Activated T-cell treated with anti-CD3 and anti-CD28 coated beads, Interleukin-2, amount 50 U/mL, for 48 hours (primary cell): Measurements from ENCODE around the gene COQ2.
A peak's percentile ranks its signal among the peaks of the same experiment; 100 is the strongest.
"Not testable (repeated sequence)": the region's sequence is repeated elsewhere in the genome, so short reads cannot be mapped to it uniquely, and the experiment has no call there.

ENCODE experiments used
- DNase-seq, 2 experiments: peaks; one replicate each; pipeline ENCODE4 v3.0.0-alpha.2; 2020

The COQ2 gene

GRCh38 chr4:83247415-83248357 lies 36.9 kb downstream of the COQ2 start:
- no peak for DNase-seq

DNA sequence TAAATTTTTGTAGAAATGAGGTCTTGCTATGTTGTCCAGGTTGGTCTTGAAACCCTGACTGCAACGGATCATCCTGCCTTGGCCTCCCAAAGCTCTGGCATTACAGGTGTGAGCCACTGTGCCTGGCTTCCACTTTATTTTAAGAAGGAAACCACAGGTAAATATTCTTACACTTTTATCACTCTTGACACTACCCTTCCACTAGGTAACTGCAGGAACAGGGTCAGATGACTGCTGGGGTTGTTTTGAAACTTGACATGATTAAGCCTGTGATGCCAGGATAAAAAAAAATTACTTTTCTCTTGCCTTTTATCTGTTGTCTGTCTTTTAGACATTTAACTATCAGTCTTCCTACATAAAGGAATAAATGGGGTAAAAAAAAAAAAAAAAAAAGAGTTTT lies 43.5 kb downstream of the COQ2 start:
- DNase-seq = no peak

GRCh38 chr4:83240379-83240875 lies 44.2 kb downstream of the COQ2 start:
- no peak for DNase-seq

- no peak for DNase-seq
These were observed 46.0 kb downstream of the COQ2 start for GRCh38 chr4:83238393-83239248.

- DNase-seq = no peak
These were observed 47.0 kb downstream of the COQ2 start for GRCh38 chr4:83237591-83237990.

DNA sequence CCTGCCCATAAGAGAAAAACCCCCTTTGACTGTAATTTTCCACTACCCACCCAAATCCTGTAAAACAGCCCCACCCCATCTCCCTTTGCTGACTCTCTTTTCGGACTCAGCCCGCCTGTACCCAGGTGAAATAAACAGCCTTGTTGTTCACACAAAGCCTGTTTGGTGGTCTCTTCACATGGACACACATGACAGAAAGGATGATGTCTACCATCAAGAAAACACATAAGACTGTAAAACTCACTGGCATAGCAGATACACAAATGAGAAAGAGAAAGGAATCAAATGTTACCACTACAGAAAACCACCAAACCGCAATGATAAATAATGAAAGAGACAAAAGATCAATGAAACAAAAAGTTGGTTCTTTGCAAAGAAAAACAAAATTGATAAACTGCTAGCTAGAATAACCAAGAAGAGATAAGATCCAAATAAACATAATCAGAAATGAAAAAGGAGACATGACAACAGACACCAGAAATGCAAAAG lies 48.9 kb downstream of the COQ2 start:
- peak; percentile 34 to 46 for DNase-seq

DNA sequence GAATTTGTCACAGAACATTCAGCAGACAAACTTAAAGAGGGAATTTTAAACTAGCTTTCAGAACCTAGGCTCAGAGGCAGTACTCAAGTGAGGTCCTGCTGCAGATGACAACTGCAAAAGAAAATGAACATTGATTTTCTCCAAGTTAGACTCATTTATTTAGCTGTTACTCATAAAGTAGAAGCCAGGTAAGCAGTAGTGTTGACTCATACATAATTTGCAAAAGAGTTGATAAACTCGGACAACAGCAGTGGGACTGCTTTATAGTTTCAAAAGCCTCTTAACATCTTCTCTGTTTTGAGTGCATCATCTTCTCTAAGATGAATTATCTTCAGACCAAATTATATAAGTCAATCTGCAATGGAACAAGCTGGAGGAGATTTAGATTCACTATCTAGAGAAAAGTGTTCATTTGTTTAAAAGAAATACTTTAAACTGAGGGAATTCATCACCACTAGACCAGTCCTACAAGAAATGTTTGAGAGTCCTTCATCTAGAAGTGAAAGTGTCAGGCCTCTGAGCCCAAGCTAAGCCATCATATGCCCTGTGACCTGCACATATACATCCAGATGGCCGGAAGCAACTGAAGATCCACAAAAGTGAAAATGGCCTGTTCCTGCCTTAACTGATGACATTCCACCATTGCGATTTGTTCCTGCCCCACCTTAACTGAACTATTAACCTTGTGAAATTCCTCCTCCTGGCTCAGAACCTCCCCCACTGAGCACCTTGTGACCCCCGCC lies 49.5 kb downstream of the COQ2 start:
- DNase-seq = no peak

DNA sequence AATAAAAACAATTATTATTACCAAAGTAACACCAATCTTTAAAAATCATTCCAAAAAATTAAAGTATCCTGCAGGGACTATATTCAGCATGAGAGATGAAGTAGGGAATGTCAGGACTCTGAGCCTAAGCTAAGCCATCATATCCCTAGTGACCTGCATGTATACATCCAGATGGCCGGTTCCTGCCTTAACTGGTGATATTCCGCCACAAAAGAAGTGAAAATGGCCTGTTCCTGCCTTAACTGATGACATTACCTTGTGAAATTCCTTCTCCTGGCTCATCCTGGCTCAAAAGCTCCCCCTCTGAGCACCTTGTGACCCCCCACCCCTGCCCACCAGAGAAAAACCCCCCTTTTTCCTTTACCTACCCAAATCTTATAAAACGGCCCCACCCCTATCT lies 50.2 kb downstream of the COQ2 start:
- not testable (repeated sequence) for DNase-seq

DNA sequence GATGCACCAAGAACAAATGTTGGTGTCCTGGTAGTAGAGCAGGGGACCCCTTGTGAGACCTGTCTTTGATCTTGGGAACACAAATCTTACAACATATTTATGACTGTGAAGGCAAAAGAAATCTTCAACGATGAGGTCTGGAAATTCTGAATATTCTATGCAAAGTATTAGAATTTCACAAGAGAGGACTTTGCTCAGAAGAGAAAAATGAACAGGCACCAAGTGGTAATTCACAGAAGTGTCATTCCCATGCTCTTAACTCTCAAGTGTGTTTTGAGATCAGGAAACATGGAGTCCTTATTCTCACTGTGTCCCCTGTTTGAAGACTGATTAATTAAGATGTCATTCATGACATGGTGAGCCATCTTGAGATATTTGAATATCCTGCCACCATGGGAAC lies 52.5 kb downstream of the COQ2 start:
- DNase-seq = no peak

- DNase-seq = no peak
These were observed 53.0 kb downstream of the COQ2 start for GRCh38 chr4:83231620-83232076.

GRCh38 chr4:83230928-83231327 lies 53.7 kb downstream of the COQ2 start:
- no peak for DNase-seq

DNA sequence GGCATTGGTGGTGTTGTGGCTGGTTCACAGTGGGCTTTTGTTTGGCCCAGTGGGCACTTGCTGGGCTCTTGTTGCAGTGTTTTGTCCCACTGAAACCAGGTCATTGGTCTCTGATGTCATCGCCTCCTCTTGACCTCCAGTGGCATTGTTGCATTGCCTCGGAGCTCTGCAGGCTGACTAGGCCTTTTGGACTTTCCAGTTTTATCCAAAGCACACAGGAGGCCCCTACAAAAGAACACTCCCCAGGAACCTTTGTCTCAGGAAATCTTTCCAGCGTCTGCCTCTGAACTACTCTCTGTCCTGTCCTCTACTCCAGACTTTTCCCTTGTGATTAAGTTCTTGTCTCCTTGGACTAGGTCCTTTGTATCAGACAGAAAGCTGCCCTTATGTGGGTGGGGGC lies 54.8 kb downstream of the COQ2 start:
- DNase-seq = no peak

GRCh38 chr4:83228231-83228630 lies 56.4 kb downstream of the COQ2 start:
- DNase-seq = no peak

DNA sequence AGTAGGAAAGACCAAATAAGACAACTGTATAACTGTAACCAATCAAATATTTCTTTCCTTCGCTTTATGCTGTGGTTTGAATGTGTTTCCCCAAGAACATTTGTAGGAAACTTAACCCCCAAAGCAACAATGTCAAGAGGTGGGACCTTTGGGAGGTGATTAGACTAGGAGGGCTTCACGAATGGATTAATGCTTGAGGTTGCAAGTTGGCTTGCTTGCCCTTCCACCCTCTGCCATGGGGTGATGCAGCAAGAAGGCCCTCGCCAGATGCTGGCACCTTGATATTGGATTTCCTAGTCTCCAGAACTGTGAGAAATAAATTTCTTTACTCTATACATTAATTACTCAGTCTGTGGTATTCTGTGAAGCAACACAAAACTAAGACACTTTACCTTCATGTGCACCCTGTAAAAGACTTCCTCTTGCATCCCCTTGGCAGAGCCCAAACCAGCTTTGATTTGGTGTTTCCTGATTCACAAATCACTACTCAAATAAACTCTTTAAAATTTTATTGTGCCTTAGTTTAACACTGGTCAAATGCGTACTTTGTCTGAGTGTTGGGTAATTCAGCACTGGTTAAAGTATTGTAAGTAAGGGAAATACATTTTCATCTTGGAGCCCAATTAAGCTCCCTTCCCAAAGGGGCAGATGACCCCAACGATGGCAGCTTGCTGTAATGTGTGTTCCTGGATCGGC lies 59.9 kb downstream of the COQ2 start:
- no peak for DNase-seq

- DNase-seq = no peak
These were observed 60.8 kb downstream of the COQ2 start for GRCh38 chr4:83223781-83224180.

DNA sequence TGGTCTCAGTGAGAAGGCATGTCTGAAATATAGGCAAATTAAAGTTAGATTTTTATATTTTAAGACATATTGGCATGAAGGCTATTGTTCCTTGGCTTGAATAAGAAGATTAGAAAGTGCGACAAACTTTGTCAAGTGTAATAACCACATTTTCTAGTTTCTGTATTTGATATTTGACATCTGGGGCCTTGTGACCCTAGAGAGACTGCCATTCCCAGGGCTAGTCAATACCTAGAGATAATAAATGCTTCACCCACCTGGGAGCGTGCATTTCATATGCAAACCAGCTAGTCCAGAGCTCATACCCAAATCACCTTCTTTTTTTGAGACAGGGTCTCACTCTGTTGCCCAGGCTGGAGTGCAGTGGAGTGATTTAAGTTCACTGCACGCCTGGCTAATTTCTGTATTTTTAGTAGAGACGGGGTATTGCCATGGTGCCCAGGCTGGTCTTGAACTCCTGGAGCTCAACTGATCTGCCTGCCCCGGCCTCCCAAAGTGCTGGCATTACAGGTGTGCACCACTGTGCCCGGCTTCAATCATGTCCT lies 62.6 kb downstream of the COQ2 start:
- DNase-seq = no peak

DNA sequence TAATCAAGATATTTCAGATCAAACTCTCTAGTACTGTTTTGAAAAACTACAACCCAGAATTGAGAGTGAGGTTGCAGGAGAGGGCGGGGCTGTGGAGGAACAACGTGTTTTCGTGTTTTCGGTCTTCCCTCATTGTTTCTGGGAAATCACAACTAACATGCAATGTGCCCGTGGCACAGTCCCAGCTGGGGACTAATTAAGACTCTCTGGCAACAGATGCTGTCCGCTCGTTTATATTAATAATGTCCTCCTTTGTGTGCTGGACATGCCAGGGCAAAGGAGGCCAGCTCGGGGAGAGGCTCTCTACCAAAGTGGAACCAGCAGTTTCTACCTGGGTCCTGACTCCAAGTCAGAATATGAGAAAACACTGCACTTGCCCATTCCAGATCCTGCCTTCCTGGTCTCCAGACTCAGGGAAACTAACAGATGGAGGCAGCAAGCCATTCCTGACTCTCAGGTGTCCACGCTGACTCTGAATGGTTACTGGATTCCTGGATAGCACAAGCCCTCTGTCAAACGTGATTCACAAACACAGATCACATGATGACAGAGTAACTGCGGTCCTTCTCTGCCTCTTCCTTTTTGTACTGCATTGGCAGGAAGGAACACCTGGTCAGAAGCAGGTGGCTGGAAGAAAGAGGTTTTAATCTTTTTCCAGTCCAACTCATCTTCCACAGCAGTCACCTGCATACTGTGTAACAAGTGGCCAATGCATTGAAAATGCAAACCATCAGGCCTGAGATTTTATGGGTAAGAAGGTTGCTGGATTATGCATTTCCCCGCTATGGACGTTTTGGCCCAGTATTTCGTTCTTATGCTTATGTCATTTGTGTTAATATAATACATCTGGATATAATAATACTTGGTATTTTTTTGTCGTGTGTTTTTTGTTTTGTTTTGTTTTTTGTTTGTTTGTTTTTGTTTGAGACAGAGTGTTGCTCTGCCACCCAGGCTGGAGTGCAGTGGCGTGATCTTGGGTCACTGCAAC lies 65.0 kb downstream of the COQ2 start:
- DNase-seq = peak; percentile 81 to 84

GRCh38 chr4:83217721-83218522 lies 66.7 kb downstream of the COQ2 start:
- peak; percentile 53 to 61 for DNase-seq

DNA sequence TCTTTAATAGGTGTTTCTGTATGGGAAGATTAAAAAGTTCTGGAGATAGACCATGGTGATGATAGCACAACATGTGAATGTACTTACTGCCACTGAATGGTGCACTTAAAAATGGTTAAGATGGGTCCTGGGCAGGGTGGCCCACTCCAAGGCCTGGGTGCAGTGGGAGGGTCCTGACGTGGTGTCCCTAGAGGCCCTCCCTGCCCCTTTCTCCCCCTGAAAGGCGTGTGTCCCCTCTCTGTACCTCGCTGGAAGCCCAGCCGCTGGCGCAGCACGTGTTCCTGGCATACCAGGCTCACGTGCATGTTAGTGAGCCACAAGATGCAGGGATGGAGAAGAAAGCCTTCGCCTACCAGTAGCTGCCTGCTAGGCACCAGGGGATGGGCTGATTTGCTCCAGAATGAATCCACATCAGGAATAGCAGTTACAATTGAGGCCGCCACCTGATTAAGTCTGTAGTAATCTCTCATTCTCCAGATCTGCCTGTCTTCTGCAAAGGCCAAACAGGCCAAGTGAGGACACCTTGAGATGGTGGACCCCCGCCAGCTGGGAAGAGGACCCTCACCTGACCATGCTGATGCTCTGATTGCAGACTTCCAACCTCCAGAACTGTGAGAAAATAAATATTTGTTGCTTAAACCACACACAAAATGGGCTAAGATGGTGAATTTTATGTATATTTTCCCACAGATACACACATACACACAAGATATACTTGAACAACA lies 67.5 kb downstream of the COQ2 start:
- no peak for DNase-seq
